Measurements from ENCODE around the gene METTL13. TPM values are rescaled to one million over a fixed set of nuclear protein-coding genes. Genes with fewer than 3 reads are reported as not detected.
A peak's percentile ranks its signal among the peaks of the same experiment; 100 is the strongest.

The METTL13 gene
- total and polyA plus RNA-seq, 9 of the 15 experiments (the other 6 are each of a cell fraction or from before 2014, with no cell fraction given): 18.9 to 78.9 (median 54.9) TPM

- no peak for TF ChIP-seq CEBPB (tag; IDR thresholded peaks at IDR 0.05)
Measured at GRCh38 chr1:171814692-171815091, 33.2 kb downstream of the METTL13 start (continued).

GRCh38 chr1:171816300-171816901 is 34.9 kb downstream of the METTL13 start:
- Histone ChIP-seq H3K9me1 (ENCODE audit: control insufficient read depth, insufficient read depth, low read length) (no peaks in the 10 kb centered on the region), H3K4me3 (no peak overlapping the region), H3K36me3 (ENCODE audit: control insufficient read depth, insufficient read depth, low read length) (no peaks in the 10 kb centered on the region), H3K79me2 (ENCODE audit: control insufficient read depth, insufficient read depth, low read length) (no peaks in the 10 kb centered on the region), H3K4me2 (ENCODE audit: insufficient read depth, low read length) (no peak overlapping the region), H2AFZ (ENCODE audit: low read depth, low read length) (no peak overlapping the region), H3K4me1 (replicated peaks in 1 of 2; ENCODE audit: control insufficient read depth in 2 of 2, insufficient read depth in 2 of 2, low read length in 2 of 2) (peaks cover 0 to 7% of the 10 kb centered on the region in 2 experiments; a peak in 2 of 5 replicates), H3K9me3 (replicated peaks; ENCODE audit: control insufficient read depth, insufficient read depth, low read depth, low read length) (no peaks in the 10 kb centered on the region), H3K27ac (ENCODE audit: extremely low read depth, low read depth, low read length) (no peak overlapping the region), H4K20me1 (replicated peaks; ENCODE audit: control insufficient read depth, insufficient read depth, low read length) (no peaks in the 10 kb centered on the region), H3K27me3 (ENCODE audit: control insufficient read depth in 2 of 2, insufficient read depth in 2 of 2, low read length in 2 of 2) (no peaks in the 10 kb centered on the region), H3K9ac (ENCODE audit: insufficient read depth in 1 of 2, low read depth in 2 of 2, low read length in 2 of 2) (no peak overlapping the region)
- DNase-seq (ENCODE audit: extremely low read depth in 1 of 4, low spot score in 3 of 4) (no peak), ATAC-seq (no peak), FAIRE-seq (no peak)
- ChIA-PET CTCF (ENCODE audit: low intra/inter-chr PET ratio) (no interaction called here), POLR2A (interaction anchor here (0.6 kb wide), 1 partner anchor 13 kb away, joined by 3 read pairs; no protein-coding TSS in a partner anchor)
- WGBS (ENCODE audit: insufficient coverage, low coverage, missing lambda C conversion rate): 0% methylated on average over 3 of the region's 3 CpGs
- TF ChIP-seq XRCC4 (IDR thresholded peaks at IDR 0.05; ENCODE audit: extremely low read depth, insufficient read depth, insufficient read length) (no peak), XRCC3 (IDR thresholded peaks at IDR 0.05) (no peak), SMC3 (conservative IDR thresholded peaks at IDR 0.05; ENCODE audit: insufficient read depth, low read depth, low read length) (no peak), PCBP1 (IDR thresholded peaks at IDR 0.05; ENCODE audit: low read depth, low read length, poor library complexity, severe bottlenecking) (peak; percentile 90), RHOXF2B (CRISPR knock-in tag; conservative IDR thresholded peaks at IDR 0.05) (no peak), PCBP2 (IDR thresholded peaks at IDR 0.05; ENCODE audit: low read depth, low read length, poor library complexity, severe bottlenecking) (peak; percentile 53), HNRNPK (IDR thresholded peaks at IDR 0.05; ENCODE audit: low read depth, low read length, poor library complexity, severe bottlenecking) (peak; percentile 41)
- in situ Hi-C loops (cut with MboI): no loop called here
- BruUV-seq (replicated peaks): no TSS peak
- intact Hi-C loops (cut with micrococcal nuclease): no loop called here
